Progenitor cell of endocrine pancreas (in vitro differentiated cells): ENCODE data around the gene PTPN2. TPM values are rescaled to one million over a fixed set of nuclear protein-coding genes. Genes with fewer than 3 reads are reported as not detected.

Experiments used
- DNase-seq: peaks from one replicate; pipeline ENCODE4 v3.0.0; 2021; ENCODE audit warnings: low spot score; ENCODE audit not compliant: unreplicated experiment
- H3K27ac Mint-ChIP-seq: 2 replicates; pipeline ENCODE4 v1.8.0; 2021; ENCODE audit warnings: mild to moderate bottlenecking, moderate library complexity, mixed read lengths
- H3K27me3 Mint-ChIP-seq: 2 replicates; pipeline ENCODE4 v1.8.0; 2021; ENCODE audit warnings: mixed read lengths
- H3K36me3 Mint-ChIP-seq: 2 replicates; pipeline ENCODE4 v1.8.0; 2022; ENCODE audit warnings: mixed read lengths; ENCODE audit not compliant: insufficient read depth
- H3K4me1 Mint-ChIP-seq: 2 replicates; pipeline ENCODE4 v1.8.0; 2021; ENCODE audit warnings: low read depth, mixed read lengths
- H3K4me3 Mint-ChIP-seq: 2 replicates; pipeline ENCODE4 v1.8.0; 2021; ENCODE audit warnings: low read depth, mild to moderate bottlenecking, moderate library complexity, mixed read lengths
- H3K9me3 Mint-ChIP-seq: 2 replicates; pipeline ENCODE4 v1.8.0; 2021; ENCODE audit warnings: low read depth, mixed read lengths
- CTCF ChIP-seq: fragments of 200-600 bp; sonication (generic); IDR thresholded peaks from one replicate; pipeline ENCODE4 v1.5.0; 2021; ENCODE audit warnings: antibody characterized with exemption, mild to moderate bottlenecking; ENCODE audit not compliant: unreplicated experiment
- total RNA-seq: library from RNA; stranded (reverse); gene quantifications from 2 replicates; pipeline ENCODE4 v1.2.1, GENCODE V29; 2021

The PTPN2 gene
- total RNA-seq, 1 donor from 2014 or later = 45.1 TPM

- Mint-ChIP-seq H3K4me1 (no peaks in the 10 kb centered on the region), H3K4me3 (no peak overlapping the region)
- TF ChIP-seq CTCF = no peak
Measured at GRCh38 chr18:12754511-12754910, 129.5 kb downstream of the PTPN2 start.

GRCh38 chr18:12751891-12752290, 132.1 kb downstream of the PTPN2 start:
- DNase-seq = no peak
- no peak overlapping the region for H3K27ac Mint-ChIP-seq
- no peaks in the 10 kb centered on the region for H3K9me3 Mint-ChIP-seq
- TF ChIP-seq CTCF = no peak
- H3K36me3 Mint-ChIP-seq = no peaks in the 10 kb centered on the region
- no peaks in the 10 kb centered on the region for H3K27me3 Mint-ChIP-seq
- H3K4me3 Mint-ChIP-seq = no peak overlapping the region
- H3K4me1 Mint-ChIP-seq = no peaks in the 10 kb centered on the region

More at GRCh38 chr18:12754511-12754910, 129.5 kb downstream of the PTPN2 start:
- no peaks in the 10 kb centered on the region for H3K27me3 Mint-ChIP-seq
- no peak for DNase-seq
- H3K36me3 Mint-ChIP-seq = no peaks in the 10 kb centered on the region
- H3K9me3 Mint-ChIP-seq = no peaks in the 10 kb centered on the region
- H3K27ac Mint-ChIP-seq = no peak overlapping the region

GRCh38 chr18:12751503-12751884, 132.5 kb downstream of the PTPN2 start:
- H3K9me3 Mint-ChIP-seq = no peaks in the 10 kb centered on the region
- H3K27me3 Mint-ChIP-seq = no peaks in the 10 kb centered on the region
- H3K36me3 Mint-ChIP-seq = no peaks in the 10 kb centered on the region
- H3K27ac Mint-ChIP-seq = no peak overlapping the region
- no peak overlapping the region for H3K4me3 Mint-ChIP-seq
- TF ChIP-seq CTCF = no peak
- DNase-seq = no peak
- no peaks in the 10 kb centered on the region for H3K4me1 Mint-ChIP-seq

GRCh38 chr18:12750715-12751502, 133.1 kb downstream of the PTPN2 start:
- H3K27me3 Mint-ChIP-seq = no peaks in the 10 kb centered on the region
- TF ChIP-seq CTCF = no peak
- no peaks in the 10 kb centered on the region for H3K4me1 Mint-ChIP-seq
- no peak for DNase-seq
- H3K36me3 Mint-ChIP-seq = no peaks in the 10 kb centered on the region
- H3K27ac Mint-ChIP-seq = no peak overlapping the region
- no peak overlapping the region for H3K4me3 Mint-ChIP-seq
- no peaks in the 10 kb centered on the region for H3K9me3 Mint-ChIP-seq

- H3K27ac Mint-ChIP-seq = no peak overlapping the region
Measured at GRCh38 chr18:12750076-12750714, 133.8 kb downstream of the PTPN2 start.

More at GRCh38 chr18:12750076-12750714, 133.8 kb downstream of the PTPN2 start:
- no peaks in the 10 kb centered on the region for H3K9me3 Mint-ChIP-seq
- no peak overlapping the region for H3K4me3 Mint-ChIP-seq
- H3K27me3 Mint-ChIP-seq = no peaks in the 10 kb centered on the region
- no peaks in the 10 kb centered on the region for H3K36me3 Mint-ChIP-seq
- no peak for TF ChIP-seq CTCF
- DNase-seq = no peak
- no peaks in the 10 kb centered on the region for H3K4me1 Mint-ChIP-seq
